COR-L47 (cell line): ENCODE measurements around the gene LCE4A.
"Not testable (repeated sequence)": the region's sequence is repeated elsewhere in the genome, so short reads cannot be mapped to it uniquely, and the experiment has no call there.

Experiments
- DNase-seq: peaks from one replicate; lab custom pipeline; 2025; lab: John Stamatoyannopoulos, UW

Gene LCE4A, protein sequence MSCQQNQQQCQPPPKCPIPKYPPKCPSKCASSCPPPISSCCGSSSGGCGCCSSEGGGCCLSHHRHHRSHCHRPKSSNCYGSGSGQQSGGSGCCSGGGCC

DNA sequence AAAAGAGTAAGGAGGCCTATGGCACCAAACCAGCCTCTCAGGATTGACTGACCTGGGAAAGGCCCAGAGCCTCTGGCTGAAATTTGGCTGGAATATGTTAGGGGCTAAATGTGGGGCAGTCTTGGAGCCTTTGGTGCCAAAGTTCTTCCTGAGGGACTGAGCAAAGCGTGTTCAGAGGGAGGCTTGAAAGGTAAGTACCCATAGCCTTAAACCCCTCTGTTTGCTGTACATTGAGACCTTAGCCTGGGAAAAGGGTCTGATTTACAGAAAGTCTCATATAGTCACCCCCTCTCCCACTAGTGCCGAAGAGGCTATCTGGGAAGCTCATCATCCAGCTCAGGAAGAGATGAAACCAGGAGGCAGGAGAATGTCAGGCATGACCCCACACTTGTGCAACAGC is at the start of gene LCE4A:
TSS of gene LCE4A (plus strand) at position 301 of the 400 bp plus-strand sequence. CDS start 916 bp downstream, outside the sequence.
- no peak for DNase-seq

DNA sequence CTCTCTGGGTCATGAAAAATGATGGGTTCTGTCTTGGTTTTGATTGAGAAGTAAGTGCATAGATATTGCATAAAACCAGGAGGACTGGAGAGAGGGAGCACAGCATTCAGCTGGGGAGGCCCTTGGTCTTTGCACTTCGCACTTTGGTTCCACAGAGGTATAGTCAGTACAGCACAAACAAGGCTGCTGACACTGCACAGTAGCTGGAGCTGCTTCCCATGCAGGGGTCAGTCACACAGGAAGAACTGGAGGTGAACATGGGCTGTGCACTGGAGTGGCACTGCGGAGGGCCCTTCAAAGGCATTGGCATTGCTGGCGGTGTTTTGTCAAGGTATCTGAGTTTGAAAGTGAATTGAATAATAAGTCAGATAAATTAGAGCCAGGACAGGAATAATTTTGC is 49.3 kb upstream of the LCE4A start:
- DNase-seq: no peak

DNA sequence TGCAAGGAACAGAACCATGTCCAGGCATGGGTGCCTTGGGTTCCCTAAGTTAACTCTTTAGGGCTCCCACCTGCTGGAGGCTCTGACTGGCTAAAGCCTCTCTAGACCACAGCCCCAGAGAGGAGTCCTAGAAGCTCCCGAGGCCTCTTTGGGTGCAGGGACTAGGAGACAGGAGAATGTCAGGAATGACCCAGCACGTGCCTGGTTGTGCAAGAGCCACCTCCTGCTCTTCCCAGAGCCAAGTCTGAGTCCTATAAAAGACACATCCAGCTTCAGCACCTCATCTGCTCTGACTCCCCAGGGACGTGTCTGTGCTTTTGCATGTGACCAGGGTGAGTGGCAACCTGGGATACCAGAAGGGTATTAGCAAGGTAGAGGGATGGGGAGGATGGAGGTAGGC is 44.9 kb upstream of the LCE4A start, which contains the start of gene LCE2D:
TSS of gene LCE2D (plus strand) at position 283 of the 400 bp plus-strand sequence. CDS start 726 bp downstream, outside the sequence.
- DNase-seq: no peak

DNA sequence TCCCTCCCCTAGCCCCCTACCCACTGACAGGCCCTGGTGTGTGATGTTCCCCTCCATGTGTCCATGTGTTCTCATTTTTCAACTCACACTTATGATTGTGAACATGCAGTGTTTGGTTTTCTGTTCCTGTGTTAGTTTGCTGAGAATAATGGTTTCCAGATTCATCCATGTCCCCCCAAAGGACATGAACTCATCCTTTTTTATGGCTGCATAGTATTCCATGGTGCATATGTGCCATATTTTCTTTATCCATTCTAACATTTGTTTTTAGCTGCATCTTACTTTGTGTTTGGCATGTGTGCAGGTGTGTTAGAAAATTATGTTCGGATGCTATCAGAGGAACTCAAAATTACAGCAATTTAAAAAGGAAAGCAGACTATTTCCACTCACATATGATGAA is 41.8 kb upstream of the LCE4A start:
- not testable (repeated sequence) for DNase-seq

DNA sequence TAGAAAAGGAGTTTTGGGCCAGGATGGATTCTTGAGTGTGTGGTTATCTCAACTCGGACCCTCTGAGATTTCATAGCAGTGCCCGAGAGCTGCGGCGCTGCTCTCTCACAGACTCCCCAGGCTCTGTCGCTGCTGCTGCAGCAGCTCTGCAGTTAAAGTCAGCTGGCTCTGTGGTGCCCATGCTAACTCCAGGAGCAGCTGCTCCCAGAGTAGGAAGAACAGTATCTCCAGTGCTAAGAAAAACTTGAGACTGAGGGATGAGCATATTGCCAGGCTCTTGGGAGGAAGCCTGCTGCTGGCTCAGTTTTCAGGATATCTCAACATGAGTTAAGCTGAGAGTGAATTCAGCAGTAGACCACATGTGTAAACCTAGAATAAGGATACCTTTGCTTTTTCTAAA is 40.3 kb upstream of the LCE4A start:
- no peak for DNase-seq

DNA sequence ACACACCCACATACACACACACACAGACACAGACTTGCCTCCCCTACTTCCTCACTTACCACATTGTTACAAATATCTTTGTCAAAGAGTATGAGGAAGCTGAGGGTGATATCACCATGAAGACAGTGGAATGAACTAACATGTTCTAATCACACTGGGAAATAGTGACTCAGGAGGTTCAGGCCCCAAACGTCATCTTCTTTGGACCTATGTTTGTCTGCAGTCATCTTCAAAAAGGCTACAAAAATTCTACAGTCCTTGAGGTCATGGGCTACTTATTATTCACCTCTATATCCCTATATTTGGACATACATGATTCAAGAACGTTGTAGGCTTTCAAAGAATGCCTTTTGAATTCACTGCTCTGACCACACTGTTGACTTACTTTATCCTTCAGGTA is 34.9 kb upstream of the LCE4A start:
- no peak for DNase-seq

DNA sequence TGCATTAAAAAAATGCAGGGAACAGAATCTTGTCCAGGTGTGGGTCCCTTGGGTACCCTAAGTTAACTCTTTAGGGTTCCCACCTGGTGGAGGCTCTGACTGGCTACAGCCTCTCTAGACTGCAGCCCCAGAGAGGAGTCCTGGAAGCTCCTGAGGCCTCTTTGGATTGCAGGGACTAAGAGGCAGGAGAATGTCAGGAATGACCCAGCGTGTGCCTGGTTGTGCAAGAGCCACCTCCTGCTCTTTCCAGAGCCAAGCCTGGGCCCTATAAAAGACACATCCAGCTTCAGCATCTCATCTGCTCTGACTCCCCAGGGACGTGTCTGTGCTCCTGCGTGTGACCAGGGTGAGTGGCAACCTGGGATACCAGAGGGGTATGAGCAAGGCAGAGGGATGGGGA is 33.0 kb upstream of the LCE4A start, which contains the start of gene LCE2C:
TSS of gene LCE2C (plus strand) at position 297 of the 400 bp plus-strand sequence. CDS start 737 bp downstream, outside the sequence.
- not testable (repeated sequence) for DNase-seq

DNA sequence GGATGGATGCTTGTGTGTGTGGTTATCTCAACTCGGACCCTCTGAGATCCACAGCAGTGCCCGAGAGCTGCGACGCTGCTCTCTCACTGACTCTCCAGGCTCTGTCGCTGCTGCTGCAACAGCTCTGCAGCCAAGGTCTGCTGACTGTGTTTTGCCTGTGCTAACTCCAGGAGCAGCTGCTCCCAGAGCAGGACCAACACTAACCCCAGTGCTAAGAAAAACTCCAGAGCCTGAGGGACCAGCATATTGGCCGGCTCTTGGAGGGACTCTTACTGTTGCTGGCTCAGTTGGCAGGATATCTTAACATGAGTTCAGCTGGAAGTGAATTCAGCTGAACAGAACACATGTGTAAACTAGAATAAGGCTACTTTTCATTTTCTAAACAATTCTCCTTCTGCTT is 28.5 kb upstream of the LCE4A start:
- DNase-seq: no peak

DNA sequence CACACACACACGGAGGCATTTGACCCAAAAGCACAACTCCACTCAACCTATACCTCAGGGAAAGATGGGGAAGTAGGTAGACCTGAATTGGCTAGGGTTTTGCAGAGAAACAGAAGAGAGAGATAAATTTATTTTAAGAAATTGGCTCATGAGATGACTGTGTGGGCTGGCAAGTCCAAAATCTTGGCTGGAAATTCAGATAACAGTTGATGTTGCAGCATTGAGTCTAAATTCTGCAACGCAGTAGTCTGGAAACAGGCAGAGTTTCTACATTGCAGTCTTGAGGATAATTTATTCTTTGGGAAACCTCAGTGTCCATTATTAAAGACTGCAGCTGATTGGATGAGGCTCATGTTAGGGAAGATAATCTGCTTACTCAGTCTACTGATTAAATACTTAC is 26.3 kb upstream of the LCE4A start:
- DNase-seq: no peak

DNA sequence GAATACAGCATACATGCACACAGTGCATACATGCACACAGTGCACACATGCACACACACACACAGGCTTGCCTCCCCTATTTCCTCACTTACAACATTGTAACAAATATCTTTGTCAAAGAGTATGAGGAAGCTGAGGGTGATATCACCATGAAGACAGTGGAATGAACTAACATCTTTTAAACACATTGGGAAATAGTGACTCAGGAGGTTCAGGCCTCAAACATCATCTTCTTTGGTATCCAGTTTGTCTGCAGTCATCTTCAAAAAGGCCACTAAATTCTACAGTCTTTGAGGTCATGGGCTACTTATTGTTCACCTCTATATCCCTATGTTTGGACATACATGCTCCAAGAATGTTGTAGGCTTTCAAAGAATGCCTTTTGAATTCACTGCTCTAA is 24.1 kb upstream of the LCE4A start:
- DNase-seq: no peak

DNA sequence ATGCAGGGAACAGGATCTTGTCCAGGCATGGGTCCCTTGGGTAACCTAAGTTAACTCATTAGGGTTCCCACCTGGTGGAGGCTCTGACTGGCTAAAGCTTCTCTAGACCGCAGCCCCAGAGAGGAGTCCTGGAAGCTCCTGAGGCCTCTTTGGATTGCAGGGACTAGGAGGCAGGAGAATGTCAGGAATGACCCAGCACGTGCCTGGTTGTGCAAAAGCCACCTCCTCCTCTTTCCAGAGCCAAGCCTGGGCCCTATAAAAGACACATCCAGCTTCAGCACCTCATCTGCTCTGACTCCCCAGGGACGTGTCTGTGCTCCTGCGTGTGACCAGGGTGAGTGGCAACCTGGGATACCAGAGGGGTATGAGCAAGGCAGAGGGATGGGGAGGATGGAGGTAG is 22.1 kb upstream of the LCE4A start, which contains the start of gene LCE2B:
TSS of gene LCE2B (plus strand) at position 301 of the 400 bp plus-strand sequence. CDS start 721 bp downstream, outside the sequence.
- DNase-seq: not testable (repeated sequence)

DNA sequence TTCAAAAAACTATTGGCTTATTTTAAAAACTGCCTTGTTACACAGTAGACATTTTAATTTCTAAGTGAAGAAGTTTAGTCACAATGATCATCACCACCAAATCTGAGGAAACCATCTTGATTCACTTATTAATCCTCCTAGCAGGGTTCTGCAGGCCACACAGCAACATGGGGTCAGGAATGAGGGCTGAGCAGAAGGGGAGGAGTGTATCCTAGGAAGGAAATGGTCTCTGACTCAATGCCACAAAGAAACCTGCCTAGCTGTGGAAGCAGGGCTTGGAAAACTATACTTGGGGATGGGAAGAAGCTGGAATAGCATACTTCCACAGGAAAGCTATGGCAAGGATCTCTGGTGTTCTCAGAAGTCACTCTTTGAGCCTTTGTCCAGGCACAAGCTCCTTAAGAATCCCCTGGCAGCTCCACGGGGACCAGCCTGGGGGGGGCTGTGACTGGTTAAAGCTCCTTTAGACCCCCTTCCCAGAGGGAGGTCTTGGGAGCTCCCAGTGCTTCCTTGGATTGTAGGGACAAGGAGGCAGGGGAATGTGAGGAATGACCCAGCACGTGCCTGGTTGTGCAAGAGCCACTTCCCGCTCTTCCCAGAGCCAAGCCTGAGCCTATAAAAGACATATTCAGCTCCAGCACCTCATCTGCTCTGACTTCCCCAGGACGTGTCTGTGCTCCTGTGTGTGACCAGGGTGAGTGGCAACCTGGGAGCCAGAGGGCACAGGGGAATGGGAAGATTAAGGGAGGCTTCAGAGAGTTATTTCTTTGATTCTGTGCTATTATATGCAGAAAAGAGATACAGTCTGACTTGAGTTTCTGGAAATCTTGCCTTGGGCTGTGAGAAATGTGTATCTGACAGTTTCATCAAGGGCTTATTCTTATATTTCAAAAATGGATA is 10.0 kb upstream of the LCE4A start, which contains the start of gene LCE2A:
TSS of gene LCE2A (plus strand) at position 645 of the 900 bp plus-strand sequence. CDS start 557 bp downstream, outside the sequence.
- no peak for DNase-seq

DNA sequence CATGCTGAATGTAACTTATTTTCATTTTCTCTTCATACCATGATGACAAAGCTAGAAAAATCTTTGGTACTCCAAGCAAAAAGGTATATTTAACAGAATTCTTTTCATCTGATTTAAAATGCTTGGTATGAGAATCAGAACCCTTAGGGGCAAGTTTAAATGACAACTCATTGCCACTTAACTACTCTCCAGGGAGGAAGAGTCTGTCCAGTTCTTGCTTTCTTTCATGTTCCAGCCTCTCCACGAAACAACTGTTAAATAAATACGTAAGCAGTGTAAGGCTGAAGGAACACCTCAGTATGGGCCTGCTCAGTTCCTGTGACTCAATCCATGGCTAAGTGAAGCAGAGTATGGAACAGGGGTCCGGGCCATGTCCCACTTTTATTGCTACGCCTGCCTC is 8.2 kb upstream of the LCE4A start:
- no peak for DNase-seq

DNA sequence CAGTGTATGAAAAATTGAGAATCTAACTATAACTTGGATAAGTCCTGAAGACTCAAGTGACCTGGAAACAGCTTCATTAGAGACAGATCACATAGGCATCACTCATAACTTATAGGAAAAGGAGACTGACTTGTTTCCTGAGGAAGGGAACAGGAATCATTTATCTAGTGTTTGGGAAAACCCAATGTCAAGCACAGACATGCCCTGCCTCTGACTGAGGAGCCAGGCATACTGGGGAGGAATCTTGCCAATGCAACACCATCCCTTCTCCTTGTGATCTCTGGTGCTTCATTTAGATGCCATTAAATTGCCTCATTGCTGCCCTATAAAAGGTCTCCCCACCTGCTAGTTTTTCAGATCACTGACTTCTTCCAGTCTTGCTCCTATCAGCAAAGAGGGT is 10.3 kb downstream of the LCE4A start:
- DNase-seq: no peak

DNA sequence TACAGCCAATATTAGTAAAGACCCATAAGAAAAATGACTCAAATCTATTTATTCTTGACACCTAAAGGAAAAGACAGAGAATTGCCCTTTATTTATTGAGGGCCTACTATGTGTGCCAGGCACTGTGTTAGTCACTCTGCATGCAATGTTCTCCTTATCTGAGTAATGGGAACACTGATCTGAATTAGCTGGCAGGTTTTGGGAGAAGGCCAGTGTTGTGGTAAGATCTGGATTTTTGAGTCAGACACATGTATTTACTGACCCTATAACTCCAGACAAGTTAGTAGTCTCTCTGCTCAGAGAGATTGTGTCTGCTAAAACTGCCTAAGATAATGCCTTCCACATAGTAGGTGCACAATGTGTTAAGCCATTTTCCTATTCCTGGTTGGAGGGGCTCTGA is 17.3 kb downstream of the LCE4A start:
- no peak for DNase-seq

DNA sequence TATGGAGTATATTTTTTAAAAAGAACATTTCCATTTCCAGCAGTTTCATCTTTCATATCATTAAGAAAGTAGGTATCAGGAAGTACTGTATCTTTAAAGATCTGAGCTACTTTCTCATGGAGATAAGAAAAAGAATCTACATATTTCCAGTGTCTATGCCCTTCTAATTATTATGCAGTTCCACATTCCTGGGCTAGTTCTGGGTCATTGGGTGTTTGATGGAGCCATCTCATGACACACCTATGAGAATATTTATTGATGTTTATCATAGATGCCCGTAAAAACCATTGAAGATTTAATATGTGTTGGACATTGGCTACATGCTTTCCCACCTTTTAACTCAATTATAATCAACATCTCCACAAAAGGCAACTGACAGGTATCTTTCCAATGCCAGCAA is 21.0 kb downstream of the LCE4A start:
- no peak for DNase-seq

DNA sequence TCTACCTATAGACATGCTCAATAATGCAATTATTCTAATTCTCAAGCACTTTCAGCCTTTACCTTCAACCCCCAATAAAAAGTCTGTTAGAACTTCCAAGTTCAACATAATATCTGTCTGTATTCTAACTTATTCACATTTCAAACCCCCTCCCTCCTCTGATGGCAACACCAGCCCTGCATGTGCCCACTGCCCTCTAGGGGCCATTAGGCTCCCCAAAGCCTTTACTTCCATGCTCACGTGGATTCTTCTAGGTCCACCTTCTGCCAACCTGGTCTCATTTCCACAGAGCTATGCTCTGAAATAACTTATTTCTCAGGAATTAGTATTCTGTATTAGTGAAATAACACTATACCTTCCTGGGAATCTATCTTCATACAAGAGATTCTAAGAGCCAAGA is 27.7 kb downstream of the LCE4A start:
- no peak for DNase-seq

DNA sequence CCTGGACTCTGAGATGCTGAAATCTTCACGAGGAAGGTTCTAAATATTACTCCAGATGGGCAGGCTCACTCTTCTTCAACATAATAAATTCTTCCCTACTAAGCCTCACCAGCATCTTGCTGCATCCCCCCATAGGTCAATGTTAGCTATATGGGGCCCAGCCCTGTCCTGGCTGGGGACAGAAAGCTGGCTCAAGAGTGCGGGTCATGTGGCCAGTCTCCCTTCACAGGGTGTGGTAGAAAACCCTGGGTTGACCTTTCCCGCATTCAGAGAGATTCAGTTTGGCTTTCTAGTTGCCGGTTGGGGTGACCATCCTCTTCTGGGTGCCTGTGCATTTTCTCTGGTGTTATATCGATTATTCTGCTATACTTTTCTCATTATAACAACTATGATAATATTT is 30.0 kb downstream of the LCE4A start:
- no peak for DNase-seq

DNA sequence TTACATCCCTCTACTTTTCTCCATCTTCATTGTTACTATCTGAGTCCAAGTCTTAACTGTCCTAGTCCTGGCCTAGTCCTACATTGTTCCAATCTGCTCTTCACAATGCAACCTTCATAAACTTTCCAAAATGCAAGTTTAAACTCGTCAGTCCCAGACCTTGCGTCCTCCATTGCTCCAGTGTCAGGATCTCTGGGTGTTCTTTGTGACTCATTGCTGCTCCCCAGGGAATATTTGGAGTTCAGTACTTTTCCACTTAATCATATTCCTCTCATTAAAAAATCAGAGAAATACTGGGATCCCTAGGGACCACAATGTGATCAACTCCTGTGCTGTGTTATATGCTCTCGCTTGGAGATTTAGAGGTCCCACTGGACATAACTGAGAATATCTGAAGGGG is 31.9 kb downstream of the LCE4A start:
- no peak for DNase-seq

DNA sequence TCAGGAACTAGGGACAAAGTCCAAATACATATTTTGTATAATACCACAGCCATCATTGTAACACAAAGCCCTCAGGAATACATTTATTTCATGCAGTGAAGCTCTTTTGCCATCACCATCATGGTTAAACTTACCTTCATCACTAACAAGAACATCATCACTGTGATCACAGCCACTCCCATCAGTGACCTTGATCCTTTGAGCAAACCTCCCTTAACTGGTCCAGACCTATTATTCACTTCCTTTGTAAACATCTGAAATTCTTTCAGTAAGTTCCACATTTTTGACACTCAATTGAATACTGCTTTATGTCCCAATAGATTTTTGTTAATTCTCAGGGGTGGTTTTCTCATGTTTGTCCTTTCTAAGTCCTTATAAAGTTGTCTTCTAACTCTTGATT is 33.7 kb downstream of the LCE4A start:
- DNase-seq: no peak

DNA sequence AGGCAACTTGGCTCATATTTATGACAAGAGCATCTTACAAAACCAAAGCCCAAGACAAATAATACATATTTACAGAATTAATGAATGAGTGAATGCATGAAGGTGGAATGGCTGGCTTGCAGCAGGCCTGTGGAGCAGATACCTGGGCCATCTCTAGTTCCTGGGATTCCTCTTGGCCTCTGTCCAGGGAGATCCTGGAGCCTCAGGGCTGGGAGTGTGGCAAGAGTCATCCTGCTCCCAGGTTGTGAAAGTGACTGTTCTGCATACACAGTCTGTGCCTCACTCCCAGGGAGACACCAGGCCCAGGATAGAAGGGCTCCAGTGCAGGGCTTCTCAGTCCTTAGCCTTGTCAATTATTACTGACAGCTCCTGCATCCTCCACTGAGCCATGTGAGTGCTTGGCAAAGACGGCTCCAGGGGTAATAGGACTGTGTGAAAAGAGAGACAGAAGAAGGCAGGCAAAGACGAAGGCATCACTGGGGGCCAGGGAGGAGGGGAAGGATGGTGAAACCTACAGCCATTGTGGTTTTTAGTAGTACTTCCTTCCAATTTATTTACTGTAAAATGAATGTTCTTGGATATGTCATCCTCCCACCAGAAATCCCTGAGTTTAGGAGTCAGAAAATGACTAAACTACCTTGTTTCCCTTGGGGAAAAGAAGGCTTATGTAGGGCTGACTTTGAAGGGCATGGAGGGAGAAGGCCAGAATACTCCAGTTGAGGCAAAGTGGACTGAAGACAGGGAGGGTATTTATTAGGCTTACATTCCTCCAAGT is 35.6 kb downstream of the LCE4A start:
- no peak for DNase-seq

DNA sequence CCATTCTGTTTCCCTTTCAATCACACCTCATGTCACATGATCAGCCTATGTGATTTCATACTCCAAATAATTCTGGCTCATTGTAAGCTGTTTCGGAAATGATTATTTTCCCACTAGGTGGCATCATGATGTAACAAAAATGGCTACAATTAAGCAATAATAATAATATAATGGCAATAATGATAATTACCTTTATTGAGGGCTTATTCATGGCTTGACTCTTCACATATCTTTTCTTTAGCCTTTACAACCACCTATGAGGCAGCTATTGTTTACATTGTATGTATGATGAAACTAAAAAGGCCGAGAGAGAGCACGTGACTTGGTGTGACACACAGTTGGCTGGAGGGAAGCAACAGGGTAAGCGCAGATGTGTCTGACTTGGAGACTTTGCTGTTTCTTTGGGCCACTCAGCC is 37.3 kb downstream of the LCE4A start:
- no peak for DNase-seq
